Measurements from ENCODE around the gene DBNDD1.
A peak's percentile ranks its signal among the peaks of the same experiment; 100 is the strongest.

Gene DBNDD1

DNA sequence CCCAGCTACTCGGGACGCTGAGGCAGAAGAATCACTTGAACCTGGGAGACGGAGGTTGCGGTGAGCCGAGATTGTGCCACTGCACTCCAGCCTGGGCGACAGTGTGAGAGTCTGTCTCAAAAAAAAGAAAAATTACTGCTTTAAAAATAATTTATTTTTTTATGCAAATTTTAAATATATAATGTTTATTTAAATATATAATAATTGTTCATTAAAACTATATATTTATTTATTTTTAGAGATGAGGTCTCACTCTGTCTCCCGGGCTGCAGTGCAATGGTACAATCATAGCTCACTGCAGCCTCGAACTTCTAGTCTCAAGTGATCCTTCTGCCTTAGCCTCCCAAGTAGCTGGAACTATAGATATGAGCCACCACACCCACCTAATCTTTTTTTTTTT is 15.2 kb upstream of the DBNDD1 start:
- DNase-seq = no peak

GRCh38 chr16:90033387-90033786 is 14.1 kb upstream of the DBNDD1 start:
- DNase-seq = no peak

GRCh38 chr16:90032674-90033331 is 13.5 kb upstream of the DBNDD1 start:
- no peak for DNase-seq

GRCh38 chr16:90031931-90032673 is 12.8 kb upstream of the DBNDD1 start:
- DNase-seq = no peak

DNA sequence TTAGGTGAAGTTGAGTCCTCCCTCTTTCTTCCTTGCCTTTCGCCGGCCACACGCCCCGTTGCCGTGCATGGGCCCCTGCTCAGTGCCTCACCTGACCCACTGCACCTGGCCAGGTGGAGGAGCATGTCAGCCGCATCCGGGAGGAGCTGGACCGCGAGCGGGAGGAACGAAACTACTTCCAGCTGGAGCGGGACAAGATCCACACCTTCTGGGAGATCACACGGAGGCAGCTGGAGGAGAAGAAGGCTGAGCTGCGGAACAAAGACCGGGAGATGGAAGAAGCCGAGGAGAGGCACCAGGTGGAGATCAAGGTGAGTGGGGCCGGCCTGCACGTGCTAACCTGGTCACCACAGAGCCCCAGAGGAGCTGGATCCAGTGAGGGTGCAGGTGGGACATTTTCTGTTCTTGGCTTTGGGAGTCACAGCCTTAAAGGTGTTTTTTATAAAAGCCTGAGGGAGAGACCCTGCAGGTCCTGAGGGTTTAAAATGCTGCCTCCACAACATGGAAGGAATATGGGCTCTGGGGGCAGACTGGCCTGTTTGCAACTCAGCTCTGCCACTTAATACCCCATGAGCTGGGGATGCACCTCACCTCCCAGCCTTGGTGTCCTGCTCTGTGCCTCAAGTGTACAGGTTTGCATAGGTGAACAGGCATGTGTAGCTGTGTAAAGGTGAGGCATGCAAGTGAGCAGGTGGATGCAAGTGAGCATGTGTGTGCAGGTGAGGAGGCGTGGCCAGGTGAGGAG is 12.1 kb upstream of the DBNDD1 start:
- DNase-seq = no peak

DNA sequence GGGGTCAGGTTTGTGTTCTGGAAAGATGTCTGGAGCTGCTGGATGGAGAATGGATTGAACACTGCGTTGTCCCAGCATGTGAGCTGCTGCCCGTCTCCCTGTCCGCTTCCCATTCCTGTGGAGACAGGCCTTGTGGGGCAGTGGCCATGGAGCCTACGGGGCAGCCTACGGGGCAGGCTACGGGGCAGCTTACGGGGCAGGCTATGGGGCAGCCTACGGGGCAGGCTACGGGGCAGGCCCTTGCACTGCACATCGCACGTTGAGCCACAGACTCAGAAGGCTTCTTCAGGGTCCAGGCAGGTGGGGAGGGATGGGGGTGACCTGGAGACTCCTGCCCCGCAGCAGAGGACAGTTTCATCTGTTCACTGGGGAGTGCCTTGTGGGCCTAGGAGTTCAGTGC is 9.7 kb upstream of the DBNDD1 start:
- no peak for DNase-seq

- DNase-seq = no peak
These were observed 8.4 kb upstream of the DBNDD1 start for GRCh38 chr16:90027611-90028010.

- DNase-seq = peak; percentile 17
These were observed 6.9 kb upstream of the DBNDD1 start for GRCh38 chr16:90026135-90026534.

DNA sequence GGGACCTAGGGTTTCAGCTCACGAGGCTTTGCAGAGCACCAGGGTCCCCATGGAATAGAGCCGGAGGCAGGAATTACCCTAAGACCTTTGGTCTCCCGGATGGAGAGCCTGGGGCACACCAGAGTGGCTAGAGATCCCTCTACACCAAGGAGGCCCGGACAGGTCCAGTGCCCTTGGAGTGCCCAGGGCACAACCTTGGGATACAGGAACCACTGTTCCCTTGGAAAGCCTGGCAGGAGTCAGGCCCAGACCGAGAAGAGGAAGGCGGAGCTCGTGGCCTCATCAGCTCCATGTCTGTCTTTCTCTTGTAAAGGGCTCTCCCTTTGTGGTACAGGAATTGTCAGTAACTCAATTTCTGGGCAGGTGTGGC is 3.8 kb upstream of the DBNDD1 start:
- no peak for DNase-seq

GRCh38 chr16:90022209-90023077 is 3.2 kb upstream of the DBNDD1 start:
- DNase-seq = peak; percentile 90

GRCh38 chr16:90020838-90021382 is 1.7 kb upstream of the DBNDD1 start:
- DNase-seq = no peak

- DNase-seq = no peak
These were observed 1.1 kb upstream of the DBNDD1 start for GRCh38 chr16:90020260-90020837.

DNA sequence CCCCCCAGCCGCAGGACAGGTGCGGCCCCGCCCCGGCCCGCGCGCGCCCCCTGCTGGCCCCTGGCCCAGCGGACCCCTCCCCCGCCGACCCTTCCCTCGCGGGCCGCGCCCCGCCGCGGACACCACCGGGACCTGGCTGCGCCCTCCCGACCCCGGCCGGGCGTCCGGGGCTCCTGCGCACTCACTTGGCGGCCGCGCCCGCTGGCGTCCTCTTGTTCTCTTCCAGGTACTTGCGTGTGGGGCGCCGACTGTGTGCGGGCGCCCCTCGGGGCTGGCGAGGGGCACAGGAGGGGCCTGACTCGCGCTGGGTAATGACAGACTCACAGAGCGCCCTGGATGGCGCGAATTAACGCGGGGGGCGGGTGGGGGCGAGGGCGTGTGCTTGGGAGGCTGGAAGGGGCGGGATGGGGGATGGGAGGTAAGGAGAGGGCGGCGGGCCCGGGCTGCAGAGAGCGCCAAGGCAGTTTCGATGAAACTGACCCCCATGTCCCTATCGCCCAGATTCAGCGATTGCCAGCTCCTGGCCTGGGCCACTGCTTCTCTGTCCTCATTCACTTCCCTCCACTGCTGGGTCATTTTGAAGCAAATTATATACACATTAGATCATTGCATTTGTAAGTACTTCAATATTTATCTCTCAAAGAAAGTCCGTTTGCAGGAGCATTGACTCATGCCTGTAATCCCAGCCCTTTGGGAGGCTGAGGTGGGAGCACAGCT is 445 bp upstream of the DBNDD1 start:
- no peak for DNase-seq

DNA sequence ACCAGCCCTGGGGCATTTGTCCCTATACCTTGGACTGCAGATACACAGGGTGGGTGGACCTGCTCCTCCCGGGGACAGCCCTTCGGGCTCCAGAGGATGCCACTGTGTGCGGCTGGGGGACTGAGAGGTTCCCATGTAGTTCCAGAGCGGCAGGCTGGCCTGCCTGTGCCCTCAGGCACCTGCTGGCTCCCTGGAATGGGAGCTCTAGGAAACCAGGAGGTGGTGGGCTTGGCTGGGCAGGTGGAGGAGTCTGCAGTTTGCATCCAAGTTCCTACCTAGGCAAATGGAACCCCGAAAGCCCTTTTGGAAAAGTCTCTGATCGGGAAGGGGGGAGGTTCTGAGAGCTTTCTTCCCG is 982 bp downstream of the DBNDD1 start:
- DNase-seq = no peak

DNA sequence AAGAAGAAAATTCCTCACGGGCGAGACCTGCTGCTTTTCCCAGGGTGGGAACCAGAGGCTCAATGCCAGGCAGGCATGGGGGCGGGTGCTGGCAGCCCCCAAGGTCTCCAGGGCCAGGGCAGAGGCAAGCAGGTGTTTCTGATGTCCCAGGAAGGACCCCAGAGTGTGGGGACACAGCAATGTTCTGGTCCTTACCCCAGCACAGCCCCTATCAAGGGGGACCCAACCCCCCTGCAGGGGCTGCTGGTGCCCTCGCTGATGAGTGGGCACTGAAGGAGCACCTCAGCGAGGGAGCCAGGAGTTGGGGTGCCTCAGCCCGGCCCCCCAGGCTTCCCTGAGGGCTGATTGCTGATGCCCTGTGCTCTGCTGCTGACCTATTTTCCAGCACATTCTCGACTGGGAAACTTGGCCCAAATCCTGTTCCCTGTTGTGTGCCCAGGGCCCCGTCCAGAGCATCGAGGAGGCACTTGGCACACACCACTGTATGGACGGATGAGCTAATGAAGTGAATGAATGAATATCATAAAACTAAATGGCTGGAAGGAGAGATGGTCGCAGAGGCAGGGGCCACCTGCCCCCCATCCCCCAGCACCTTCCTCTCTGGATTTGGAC is 2.8 kb downstream of the DBNDD1 start:
- no peak for DNase-seq

DNA sequence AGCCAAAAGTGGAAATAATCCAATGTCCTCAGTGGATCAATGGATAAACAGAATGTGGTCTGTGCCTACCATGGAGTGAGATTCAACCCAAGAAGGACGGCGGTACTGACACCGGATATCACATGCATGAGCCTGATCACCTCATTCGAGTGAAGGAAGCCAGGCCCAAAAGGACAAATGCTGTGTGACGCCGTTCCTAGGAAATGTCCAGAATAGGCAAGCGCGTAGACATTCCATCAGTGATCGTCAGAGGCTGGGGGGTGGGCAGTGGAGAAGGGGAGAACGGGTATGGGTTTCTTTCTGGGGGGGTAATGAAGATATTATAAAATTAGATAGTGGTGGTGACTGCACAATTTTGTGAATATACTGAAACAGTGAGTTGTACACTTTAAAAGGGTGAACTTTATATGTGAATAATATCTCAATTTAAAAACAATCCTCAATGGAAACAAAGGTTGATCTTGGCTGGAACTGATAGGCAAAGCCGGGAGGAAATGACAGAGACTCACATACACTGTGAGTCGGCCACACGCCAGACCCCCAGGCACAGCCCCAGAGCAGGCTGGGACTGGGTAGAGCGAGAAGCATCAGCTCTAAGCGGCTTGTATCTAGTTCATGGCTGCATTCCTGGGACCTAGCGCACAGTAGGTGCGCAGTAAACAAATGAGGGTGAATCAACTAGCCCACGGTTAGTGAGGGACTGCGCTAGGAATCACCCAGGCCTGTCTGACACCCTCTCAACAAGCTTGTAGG is 3.5 kb downstream of the DBNDD1 start:
- no peak for DNase-seq

DNA sequence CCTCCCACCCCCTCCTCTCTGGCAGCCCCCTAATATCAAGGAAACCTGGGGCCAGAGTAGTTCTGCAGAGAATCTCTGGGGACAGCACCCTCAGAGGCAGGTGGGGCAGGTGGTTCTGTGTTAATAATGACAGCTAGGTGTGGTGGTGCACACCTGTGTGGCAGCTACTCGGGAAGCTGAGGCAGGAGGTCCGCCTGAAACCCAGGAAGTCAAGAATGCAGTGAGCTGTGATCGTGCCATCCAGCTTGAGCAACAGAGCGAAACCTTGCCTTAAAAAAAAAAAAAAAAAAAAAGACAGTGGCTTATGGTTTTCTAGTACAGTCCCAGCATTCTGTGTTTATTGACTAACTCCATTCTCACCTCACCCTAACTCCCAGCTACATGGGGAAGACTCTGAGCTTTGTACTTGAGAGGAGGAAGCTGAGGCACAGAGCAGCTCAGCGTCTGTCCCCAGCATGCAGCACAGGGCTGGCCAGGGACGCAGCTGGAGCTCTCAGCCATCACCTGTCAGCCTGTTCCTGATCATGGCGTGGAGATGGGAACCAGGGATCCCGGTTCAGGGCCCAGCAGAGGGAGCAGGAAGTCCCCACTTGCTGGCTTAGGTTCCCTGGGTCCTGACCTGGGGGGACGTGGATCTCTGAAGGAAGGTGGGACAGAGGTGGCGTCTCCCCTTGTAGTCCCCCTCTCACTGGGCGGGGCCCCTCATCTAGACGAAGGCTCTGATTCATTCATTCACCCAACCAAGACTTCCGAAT is 6.1 kb downstream of the DBNDD1 start:
- DNase-seq = no peak

GRCh38 chr16:90011908-90012501 is 7.3 kb downstream of the DBNDD1 start:
- no peak for DNase-seq

DNA sequence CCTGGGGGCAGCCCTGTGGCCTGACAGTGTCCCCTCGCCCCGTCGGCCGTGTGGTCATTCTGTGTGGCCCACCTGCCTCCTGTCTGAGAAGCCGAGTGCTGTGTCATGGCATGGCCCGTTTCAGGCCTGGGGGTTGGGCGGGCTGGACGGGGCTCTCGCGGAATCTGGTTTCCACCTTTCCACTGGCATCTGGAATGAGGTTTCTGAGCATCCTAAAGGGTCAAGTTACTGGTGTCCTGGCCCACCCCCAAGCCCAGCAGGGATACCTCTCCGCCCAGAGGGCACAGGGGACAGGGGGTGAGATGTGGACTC is 7.8 kb downstream of the DBNDD1 start:
- no peak for DNase-seq
